ENCODE data around the gene SV2B.

The SV2B gene

GRCh38 chr15:91135201-91136130 is 35.4 kb downstream of the SV2B start:
- H3K4me3 ChIP-seq (ENCODE audit: low read depth, low read length): no peak overlapping the region

- H3K4me3 ChIP-seq (ENCODE audit: low read depth, low read length): no peak overlapping the region
Observed at GRCh38 chr15:91136386-91136923, 36.4 kb downstream of the SV2B start.

DNA sequence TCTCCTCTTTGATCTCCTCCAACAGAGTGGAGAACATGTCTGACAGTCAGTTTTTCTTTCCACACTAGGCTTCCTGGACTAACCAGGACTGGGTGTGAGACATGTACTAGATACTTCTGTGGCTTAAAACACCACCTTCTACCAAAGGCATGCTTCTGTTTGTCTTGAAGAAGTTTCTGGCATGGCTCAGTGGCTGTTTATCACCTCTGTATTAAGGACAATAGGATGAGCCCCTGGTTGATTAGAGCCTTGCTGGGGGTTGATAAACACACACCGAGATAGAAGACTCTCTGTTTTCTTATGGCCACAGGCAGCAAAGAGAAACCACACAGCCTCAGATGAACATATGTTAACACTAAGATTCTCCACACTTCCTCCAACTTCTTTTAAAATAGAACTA is 40.5 kb downstream of the SV2B start:
- no peak overlapping the region for H3K4me3 ChIP-seq (ENCODE audit: low read depth, low read length)

DNA sequence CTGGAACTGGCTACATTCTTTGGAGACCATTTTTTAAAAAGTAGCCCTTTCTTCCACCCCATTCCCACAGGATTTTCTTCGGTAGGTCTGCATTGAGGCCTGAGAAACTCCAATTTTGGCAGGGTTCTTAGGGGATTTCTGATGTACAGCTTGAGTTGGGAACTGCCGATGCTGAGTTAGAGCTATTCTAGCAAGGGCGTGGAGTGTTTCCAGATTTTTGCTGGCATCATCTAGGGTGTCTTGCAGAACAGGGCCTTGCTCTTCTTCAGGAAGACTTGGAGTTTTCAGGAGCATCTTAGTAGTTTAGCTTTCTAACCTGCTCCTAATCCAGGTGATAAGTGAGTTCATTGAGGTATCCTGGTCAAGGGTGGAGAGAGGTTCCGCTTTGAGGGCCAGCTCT is 41.0 kb downstream of the SV2B start:
- no peak overlapping the region for H3K4me3 ChIP-seq (ENCODE audit: low read depth, low read length)

- H3K4me3 ChIP-seq (ENCODE audit: low read depth, low read length): no peak overlapping the region
Observed at GRCh38 chr15:91142106-91142744, 42.2 kb downstream of the SV2B start.

GRCh38 chr15:91142946-91143345 is 42.9 kb downstream of the SV2B start:
- H3K4me3 ChIP-seq (ENCODE audit: low read depth, low read length): no peak overlapping the region

GRCh38 chr15:91146728-91147127 is 46.7 kb downstream of the SV2B start:
- no peak overlapping the region for H3K4me3 ChIP-seq (ENCODE audit: low read depth, low read length)

GRCh38 chr15:91148243-91148642 is 48.2 kb downstream of the SV2B start:
- no peak overlapping the region for H3K4me3 ChIP-seq (ENCODE audit: low read depth, low read length)

DNA sequence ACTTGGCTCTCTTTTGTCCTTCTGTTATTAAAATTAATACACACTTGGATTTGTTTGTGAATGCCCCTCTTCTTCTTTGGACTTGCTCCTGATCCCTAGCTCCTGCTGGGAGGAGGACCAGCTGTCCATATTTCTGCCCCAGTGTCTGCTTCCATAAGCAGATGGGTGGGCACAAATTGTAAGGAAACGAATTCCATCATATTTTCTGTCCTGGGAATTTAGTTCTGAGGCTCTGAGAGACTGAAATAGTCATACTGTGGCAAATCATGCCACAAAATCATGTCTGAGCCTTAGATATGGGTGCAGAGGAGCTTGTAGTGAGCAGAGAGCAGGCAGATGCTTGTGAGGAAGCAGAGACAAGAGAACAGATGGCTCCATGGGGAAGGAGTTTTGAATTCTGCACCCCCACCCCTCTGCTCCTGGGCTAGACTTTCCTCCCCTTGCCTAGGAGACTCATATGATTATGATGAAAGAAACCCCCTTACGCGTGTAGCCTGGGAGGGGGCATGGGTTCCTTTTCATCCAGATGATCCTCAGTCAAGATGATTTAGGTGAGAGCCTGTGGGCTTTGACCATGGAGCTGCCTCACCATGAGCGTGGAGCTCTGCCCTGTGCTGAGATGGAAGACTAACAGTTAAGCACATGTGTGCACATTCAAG is 50.6 kb downstream of the SV2B start:
- no peak overlapping the region for H3K4me3 ChIP-seq (ENCODE audit: low read depth, low read length)

- no peak overlapping the region for H3K4me3 ChIP-seq (ENCODE audit: low read depth, low read length)
Observed at GRCh38 chr15:91151781-91152563, 51.9 kb downstream of the SV2B start.

DNA sequence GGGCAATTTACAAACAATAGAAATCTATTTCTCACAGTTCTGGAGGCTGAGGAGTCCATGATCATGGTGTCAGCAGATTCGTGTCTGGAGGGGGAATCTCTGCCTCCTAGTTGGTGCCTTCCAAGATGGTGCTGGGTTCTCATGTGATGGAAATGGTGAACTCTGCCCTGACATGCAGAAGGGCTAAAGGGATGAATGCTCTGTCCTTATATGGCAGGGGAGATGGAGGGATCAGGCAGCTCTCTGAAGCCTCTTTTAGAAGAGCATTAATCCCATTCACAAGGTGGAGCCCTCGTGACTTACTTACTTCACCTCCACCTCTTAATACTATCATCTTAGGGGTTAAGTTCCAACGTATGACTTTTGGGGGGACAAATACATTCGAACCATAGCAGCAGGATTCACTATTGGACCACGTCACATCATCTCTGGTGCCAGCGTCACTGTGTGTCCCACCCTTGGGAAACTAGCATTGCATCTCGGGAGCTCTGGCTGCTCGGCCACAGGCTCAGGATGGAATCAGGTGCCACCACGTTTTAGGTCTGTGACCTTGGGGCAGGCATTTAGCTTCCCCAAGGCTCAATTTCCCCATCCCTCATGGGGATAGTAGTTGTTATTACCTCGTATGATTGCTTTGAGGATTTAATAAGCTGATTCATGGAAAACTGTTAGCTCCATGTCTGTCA is 53.0 kb downstream of the SV2B start:
- H3K4me3 ChIP-seq (ENCODE audit: low read depth, low read length): no peak overlapping the region

GRCh38 chr15:91153954-91154353 is 53.9 kb downstream of the SV2B start:
- no peak overlapping the region for H3K4me3 ChIP-seq (ENCODE audit: low read depth, low read length)

GRCh38 chr15:91156175-91156726 is 56.2 kb downstream of the SV2B start:
- H3K4me3 ChIP-seq (ENCODE audit: low read depth, low read length): no peak overlapping the region

GRCh38 chr15:91158415-91159394 is 58.6 kb downstream of the SV2B start:
- H3K4me3 ChIP-seq (ENCODE audit: low read depth, low read length): no peak overlapping the region

- no peak overlapping the region for H3K4me3 ChIP-seq (ENCODE audit: low read depth, low read length)
Observed at GRCh38 chr15:91165850-91166249, 65.8 kb downstream of the SV2B start.

GRCh38 chr15:91168457-91168856 is 68.4 kb downstream of the SV2B start:
- H3K4me3 ChIP-seq (ENCODE audit: low read depth, low read length): no peak overlapping the region

- H3K4me3 ChIP-seq (ENCODE audit: low read depth, low read length): no peak overlapping the region
Observed at GRCh38 chr15:91171334-91171733, 71.3 kb downstream of the SV2B start.

- H3K4me3 ChIP-seq (ENCODE audit: low read depth, low read length): no peak overlapping the region
Observed at GRCh38 chr15:91182101-91182500, 82.0 kb downstream of the SV2B start.

- no peak overlapping the region for H3K4me3 ChIP-seq (ENCODE audit: low read depth, low read length)
Observed at GRCh38 chr15:91183596-91183995, 83.5 kb downstream of the SV2B start.
